Measurements from ENCODE around the gene CCDC15.
A peak's percentile ranks its signal among the peaks of the same experiment; 100 is the strongest.

The CCDC15 gene

DNA sequence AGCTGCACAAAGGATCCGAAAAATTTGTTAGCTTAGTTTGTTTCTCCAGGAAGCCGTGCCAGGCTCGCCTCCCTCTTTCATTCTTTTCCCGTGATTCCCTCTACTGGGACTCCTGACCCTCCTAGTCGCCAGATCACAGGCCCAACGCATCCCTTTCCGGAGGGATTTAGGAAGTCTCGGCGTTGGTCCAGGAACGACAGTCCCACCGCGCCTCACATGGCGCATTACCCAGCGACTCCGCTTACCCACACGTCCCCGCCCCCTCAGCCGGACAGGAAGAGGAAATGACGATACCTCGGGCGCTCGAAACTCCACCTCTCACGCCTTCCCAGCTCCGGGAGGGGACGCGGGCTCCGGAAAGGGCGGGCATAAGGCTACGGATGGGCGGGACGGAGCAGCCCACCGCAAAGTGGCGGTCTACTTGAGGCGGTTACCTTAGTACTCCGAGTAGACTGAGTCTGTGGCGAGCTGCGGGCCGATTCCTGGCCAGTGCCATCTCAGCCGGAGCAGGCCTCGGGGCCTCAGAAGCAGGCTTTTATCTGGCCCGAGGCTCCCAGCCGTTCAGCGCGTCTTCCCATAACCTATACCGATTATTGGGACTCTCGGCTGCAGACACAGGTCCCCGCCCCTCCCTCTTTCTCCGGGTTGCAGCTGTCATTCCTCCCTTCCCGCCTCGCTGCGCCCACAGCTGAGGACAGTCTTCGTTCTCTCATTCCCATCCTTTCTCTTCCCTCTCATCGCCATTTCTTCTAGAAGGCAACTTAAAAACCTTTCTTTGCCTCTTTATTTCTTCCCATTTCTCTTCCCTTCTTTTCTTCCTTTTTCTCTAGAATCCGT is at the start of gene CCDC15:
Gene CCDC15, plus strand, starts transcription at position 450 of the 837 bp plus-strand sequence. CDS start 531 bp downstream, outside the sequence.
- TF ChIP-seq, protein P1, sequence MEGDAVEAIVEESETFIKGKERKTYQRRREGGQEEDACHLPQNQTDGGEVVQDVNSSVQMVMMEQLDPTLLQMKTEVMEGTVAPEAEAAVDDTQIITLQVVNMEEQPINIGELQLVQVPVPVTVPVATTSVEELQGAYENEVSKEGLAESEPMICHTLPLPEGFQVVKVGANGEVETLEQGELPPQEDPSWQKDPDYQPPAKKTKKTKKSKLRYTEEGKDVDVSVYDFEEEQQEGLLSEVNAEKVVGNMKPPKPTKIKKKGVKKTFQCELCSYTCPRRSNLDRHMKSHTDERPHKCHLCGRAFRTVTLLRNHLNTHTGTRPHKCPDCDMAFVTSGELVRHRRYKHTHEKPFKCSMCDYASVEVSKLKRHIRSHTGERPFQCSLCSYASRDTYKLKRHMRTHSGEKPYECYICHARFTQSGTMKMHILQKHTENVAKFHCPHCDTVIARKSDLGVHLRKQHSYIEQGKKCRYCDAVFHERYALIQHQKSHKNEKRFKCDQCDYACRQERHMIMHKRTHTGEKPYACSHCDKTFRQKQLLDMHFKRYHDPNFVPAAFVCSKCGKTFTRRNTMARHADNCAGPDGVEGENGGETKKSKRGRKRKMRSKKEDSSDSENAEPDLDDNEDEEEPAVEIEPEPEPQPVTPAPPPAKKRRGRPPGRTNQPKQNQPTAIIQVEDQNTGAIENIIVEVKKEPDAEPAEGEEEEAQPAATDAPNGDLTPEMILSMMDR (conservative IDR thresholded peaks at IDR 0.05; ENCODE audit: control insufficient read depth, insufficient read depth, low read depth, low read length) = no peak
- peak; percentile 98 for DNase-seq (ENCODE audit: low read depth)

DNA sequence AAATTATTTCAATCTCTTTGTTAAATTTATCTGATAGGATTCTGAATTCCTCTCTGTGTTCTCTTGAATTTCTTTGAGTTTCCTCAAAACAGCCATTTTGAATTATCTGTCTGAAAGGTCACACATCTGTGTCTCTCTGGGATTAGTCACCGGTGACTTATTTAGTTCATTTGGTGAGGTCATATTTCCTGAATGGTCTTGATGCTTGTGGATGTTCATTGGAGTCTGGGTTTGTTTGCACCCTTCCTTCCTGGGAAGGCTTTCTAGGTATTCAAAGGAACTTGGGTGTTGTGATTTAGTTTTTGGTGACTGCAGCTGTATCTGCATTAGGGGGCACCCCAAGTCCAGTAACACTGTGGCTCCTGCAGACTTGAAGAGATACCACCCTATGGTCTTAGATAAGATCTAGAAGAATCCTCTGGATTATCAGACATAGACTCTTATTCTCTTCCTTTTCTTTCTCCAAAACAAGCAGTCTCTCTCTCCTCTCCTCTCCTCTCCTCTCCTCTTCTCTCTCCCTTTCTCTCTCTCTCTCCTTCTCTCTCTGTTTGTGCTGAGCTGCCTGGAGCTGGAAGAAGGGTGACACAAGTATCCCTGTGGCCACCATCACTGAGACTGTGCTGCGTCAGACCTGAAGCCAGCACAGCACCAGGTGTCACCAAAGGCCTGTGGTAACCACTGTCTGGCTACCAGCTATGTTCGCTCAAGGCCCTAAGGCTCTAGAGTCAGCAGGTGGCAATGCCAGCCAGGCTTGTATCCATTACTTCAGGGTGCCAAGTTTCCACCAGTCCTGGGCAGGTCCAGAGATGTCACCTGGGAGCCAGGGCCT is 38.2 kb upstream of the CCDC15 start:
- DNase-seq (ENCODE audit: low read depth) = peak; percentile 79
- H3K4me3 ChIP-seq (ENCODE audit: control insufficient read depth, low read depth, low read length) = no peak overlapping the region
- TF ChIP-seq, protein P1 (conservative IDR thresholded peaks at IDR 0.05; ENCODE audit: control insufficient read depth, insufficient read depth, low read depth, low read length) = no peak

More for the DNA sequence above, at the start of gene CCDC15:
- H3K4me3 ChIP-seq (ENCODE audit: control insufficient read depth, low read depth, low read length) = peak within 1 kb of the TSS; percentile 69

- H3K4me3 ChIP-seq (ENCODE audit: control insufficient read depth, low read depth, low read length) = no peak overlapping the region
- TF ChIP-seq, protein P1 (conservative IDR thresholded peaks at IDR 0.05; ENCODE audit: control insufficient read depth, insufficient read depth, low read depth, low read length) = no peak
- no peak for DNase-seq (ENCODE audit: low read depth)
These were observed 37.7 kb upstream of the CCDC15 start for GRCh38 chr11:124916370-124916710.

DNA sequence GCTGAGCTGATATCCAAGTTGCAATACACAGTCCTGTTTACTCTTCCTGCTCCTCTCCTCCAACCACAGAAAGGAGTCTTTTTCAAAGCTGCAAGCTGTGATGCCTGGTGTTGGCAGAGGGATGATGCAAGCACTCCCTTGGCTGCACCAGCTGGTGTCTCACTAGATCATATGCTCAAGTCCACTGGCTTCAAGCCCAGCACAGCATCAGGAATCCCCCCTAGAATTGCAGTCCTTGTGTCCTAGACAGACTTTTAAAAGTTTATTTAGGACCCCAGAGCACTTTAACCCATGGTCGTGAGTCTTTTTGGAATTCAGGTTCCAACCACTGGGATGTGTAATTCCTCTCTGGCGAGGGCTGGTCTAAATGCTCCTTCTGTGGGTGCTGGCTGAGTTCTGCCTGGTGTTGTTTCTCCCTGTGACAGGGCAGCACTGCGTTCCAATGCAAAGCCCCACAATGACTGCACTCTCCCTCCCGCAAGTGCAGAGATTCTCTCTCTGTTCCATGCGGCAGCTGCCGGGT is 36.8 kb upstream of the CCDC15 start:
- no peak overlapping the region for H3K4me3 ChIP-seq (ENCODE audit: control insufficient read depth, low read depth, low read length)
- DNase-seq (ENCODE audit: low read depth) = peak; percentile 73
- TF ChIP-seq, protein P1 (conservative IDR thresholded peaks at IDR 0.05; ENCODE audit: control insufficient read depth, insufficient read depth, low read depth, low read length) = no peak

- H3K4me3 ChIP-seq (ENCODE audit: control insufficient read depth, low read depth, low read length) = no peak within 1 kb of the TSS
- DNase-seq (ENCODE audit: low read depth) = no peak
- TF ChIP-seq, protein P1 (conservative IDR thresholded peaks at IDR 0.05; ENCODE audit: control insufficient read depth, insufficient read depth, low read depth, low read length) = no peak
These were observed 35.1 kb upstream of the CCDC15 start, which contains the start of gene HEPN1 for GRCh38 chr11:124918950-124919349. Gene HEPN1 (plus strand): TSS chr11:124919250.

DNA sequence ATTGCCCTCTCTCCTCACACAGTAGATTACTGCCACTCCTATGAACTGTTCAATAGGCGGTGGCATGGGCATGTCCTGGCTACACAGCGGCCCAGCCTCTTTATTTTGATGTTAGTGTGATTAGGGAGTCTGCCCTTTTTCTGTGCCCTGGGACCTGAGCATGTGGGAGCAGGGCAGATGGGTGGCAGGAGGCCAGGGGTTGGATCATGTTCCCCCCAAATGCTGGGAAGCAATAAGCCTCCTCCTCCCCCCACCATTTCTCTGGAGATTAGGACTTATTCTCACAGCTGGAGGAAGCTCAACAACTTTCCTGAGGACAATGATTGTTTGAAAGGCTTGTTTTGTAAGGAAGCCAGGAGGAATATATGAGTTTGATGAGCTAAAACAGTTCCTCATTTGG is 34.1 kb upstream of the CCDC15 start:
- TF ChIP-seq, protein P1 (conservative IDR thresholded peaks at IDR 0.05; ENCODE audit: control insufficient read depth, insufficient read depth, low read depth, low read length) = no peak
- DNase-seq (ENCODE audit: low read depth) = no peak
- no peak overlapping the region for H3K4me3 ChIP-seq (ENCODE audit: control insufficient read depth, low read depth, low read length)
